ENCODE measurements around the gene DNAH7.

The DNAH7 gene

GRCh38 chr2:196073521-196073920, 4.9 kb upstream of the DNAH7 start:
- no peak for TF ChIP-seq CTCF (IDR thresholded peaks at IDR 0.05; ENCODE audit: borderline replicate concordance, control extremely low read depth, extremely low read depth, insufficient read depth, missing control alignments)
- in situ Hi-C loops (cut with MboI; ENCODE audit: low sequenced_read_pairs, unreplicated experiment): no loop called here
- no peak for DNase-seq (ENCODE audit: low spot score)

GRCh38 chr2:196067088-196067382, 1.6 kb downstream of the DNAH7 start:
- DNase-seq (ENCODE audit: low spot score): no peak
- TF ChIP-seq CTCF (IDR thresholded peaks at IDR 0.05; ENCODE audit: borderline replicate concordance, control extremely low read depth, extremely low read depth, insufficient read depth, missing control alignments): no peak
- in situ Hi-C loops (cut with MboI; ENCODE audit: low sequenced_read_pairs, unreplicated experiment): loop anchor here (10.0 kb wide), 1 partner anchor 392 kb away; no protein-coding TSS in a partner anchor

GRCh38 chr2:196066291-196067087, 2.1 kb downstream of the DNAH7 start:
- in situ Hi-C loops (cut with MboI; ENCODE audit: low sequenced_read_pairs, unreplicated experiment): loop anchor here (10.0 kb wide), 1 partner anchor 392 kb away; no protein-coding TSS in a partner anchor
- TF ChIP-seq CTCF (IDR thresholded peaks at IDR 0.05; ENCODE audit: borderline replicate concordance, control extremely low read depth, extremely low read depth, insufficient read depth, missing control alignments): peak; percentile 36
- DNase-seq (ENCODE audit: low spot score): peak; percentile 50

- in situ Hi-C loops (cut with MboI; ENCODE audit: low sequenced_read_pairs, unreplicated experiment): loop anchor here (10.0 kb wide), 1 partner anchor 389 kb away; no protein-coding TSS in a partner anchor
Measured at GRCh38 chr2:196063773-196064172, 4.9 kb downstream of the DNAH7 start.

GRCh38 chr2:196059491-196059960, 9.1 kb downstream of the DNAH7 start:
- TF ChIP-seq CTCF (IDR thresholded peaks at IDR 0.05; ENCODE audit: borderline replicate concordance, control extremely low read depth, extremely low read depth, insufficient read depth, missing control alignments): no peak
- DNase-seq (ENCODE audit: low spot score): no peak
- in situ Hi-C loops (cut with MboI; ENCODE audit: low sequenced_read_pairs, unreplicated experiment): no loop called here

More at GRCh38 chr2:196063773-196064172, 4.9 kb downstream of the DNAH7 start:
- no peak for TF ChIP-seq CTCF (IDR thresholded peaks at IDR 0.05; ENCODE audit: borderline replicate concordance, control extremely low read depth, extremely low read depth, insufficient read depth, missing control alignments)
- DNase-seq (ENCODE audit: low spot score): no peak

- DNase-seq (ENCODE audit: low spot score): no peak
- no peak for TF ChIP-seq CTCF (IDR thresholded peaks at IDR 0.05; ENCODE audit: borderline replicate concordance, control extremely low read depth, extremely low read depth, insufficient read depth, missing control alignments)
- in situ Hi-C loops (cut with MboI; ENCODE audit: low sequenced_read_pairs, unreplicated experiment): no loop called here
Measured at GRCh38 chr2:196054631-196055030, 14.0 kb downstream of the DNAH7 start.
